Measurements from ENCODE around the gene SDK1.

GRCh38 chr7:4211261-4211660 is 910.2 kb downstream of the SDK1 start:
- TF ChIP-seq, protein P1, sequence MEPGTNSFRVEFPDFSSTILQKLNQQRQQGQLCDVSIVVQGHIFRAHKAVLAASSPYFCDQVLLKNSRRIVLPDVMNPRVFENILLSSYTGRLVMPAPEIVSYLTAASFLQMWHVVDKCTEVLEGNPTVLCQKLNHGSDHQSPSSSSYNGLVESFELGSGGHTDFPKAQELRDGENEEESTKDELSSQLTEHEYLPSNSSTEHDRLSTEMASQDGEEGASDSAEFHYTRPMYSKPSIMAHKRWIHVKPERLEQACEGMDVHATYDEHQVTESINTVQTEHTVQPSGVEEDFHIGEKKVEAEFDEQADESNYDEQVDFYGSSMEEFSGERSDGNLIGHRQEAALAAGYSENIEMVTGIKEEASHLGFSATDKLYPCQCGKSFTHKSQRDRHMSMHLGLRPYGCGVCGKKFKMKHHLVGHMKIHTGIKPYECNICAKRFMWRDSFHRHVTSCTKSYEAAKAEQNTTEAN (CRISPR knock-in tag; IDR thresholded peaks at IDR 0.05): no peak
- TF ChIP-seq E2F5 (CRISPR knock-in tag; IDR thresholded peaks at IDR 0.05) (no peak), CTCF (IDR thresholded peaks at IDR 0.05) (no peak), ZNF121 (CRISPR knock-in tag; IDR thresholded peaks at IDR 0.05) (no peak), ZBTB21 (CRISPR knock-in tag; IDR thresholded peaks at IDR 0.05; ENCODE audit: borderline replicate concordance) (no peak), ESRRA (CRISPR knock-in tag; IDR thresholded peaks at IDR 0.05; ENCODE audit: borderline replicate concordance) (no peak)
- TF ChIP-seq, protein P2, sequence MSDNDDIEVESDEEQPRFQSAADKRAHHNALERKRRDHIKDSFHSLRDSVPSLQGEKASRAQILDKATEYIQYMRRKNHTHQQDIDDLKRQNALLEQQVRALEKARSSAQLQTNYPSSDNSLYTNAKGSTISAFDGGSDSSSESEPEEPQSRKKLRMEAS (CRISPR knock-in tag; IDR thresholded peaks at IDR 0.05): no peak
- TF ChIP-seq, protein P3, sequence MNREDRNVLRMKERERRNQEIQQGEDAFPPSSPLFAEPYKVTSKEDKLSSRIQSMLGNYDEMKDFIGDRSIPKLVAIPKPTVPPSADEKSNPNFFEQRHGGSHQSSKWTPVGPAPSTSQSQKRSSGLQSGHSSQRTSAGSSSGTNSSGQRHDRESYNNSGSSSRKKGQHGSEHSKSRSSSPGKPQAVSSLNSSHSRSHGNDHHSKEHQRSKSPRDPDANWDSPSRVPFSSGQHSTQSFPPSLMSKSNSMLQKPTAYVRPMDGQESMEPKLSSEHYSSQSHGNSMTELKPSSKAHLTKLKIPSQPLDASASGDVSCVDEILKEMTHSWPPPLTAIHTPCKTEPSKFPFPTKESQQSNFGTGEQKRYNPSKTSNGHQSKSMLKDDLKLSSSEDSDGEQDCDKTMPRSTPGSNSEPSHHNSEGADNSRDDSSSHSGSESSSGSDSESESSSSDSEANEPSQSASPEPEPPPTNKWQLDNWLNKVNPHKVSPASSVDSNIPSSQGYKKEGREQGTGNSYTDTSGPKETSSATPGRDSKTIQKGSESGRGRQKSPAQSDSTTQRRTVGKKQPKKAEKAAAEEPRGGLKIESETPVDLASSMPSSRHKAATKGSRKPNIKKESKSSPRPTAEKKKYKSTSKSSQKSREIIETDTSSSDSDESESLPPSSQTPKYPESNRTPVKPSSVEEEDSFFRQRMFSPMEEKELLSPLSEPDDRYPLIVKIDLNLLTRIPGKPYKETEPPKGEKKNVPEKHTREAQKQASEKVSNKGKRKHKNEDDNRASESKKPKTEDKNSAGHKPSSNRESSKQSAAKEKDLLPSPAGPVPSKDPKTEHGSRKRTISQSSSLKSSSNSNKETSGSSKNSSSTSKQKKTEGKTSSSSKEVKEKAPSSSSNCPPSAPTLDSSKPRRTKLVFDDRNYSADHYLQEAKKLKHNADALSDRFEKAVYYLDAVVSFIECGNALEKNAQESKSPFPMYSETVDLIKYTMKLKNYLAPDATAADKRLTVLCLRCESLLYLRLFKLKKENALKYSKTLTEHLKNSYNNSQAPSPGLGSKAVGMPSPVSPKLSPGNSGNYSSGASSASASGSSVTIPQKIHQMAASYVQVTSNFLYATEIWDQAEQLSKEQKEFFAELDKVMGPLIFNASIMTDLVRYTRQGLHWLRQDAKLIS (CRISPR knock-in tag; IDR thresholded peaks at IDR 0.05; ENCODE audit: borderline replicate concordance): no peak

All from WTC11 (cell line).